ENCODE data around the gene AAK1. TPM values are rescaled to one million over a fixed set of nuclear protein-coding genes. Genes with fewer than 3 reads are reported as not detected.

Gene AAK1
- total RNA-seq, 1 experiment from 2014 or later, result 30.6 TPM

DNA sequence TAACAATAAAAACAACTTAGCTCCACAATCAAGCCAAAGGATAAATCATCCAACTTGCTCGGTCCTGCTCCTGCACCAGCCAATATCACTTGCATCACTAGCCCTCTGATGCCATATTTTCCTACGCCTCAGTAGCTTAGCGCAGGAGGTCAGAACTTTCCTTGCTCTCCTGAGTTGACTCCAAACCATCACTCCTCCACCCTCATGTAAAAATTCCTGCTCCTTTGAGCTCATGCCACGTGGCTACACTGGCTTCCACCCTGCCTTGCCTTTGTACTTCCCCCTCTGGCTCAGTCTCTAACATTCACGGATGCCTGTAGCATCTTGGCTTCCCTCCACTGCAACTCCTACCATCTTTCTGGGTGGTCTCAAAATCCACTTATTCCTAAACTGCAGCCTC is 25.2 kb downstream of the AAK1 start:
- Histone ChIP-seq H2BK12ac (ENCODE audit: insufficient read length, low read depth, low read length) (no peak overlapping the region), H4K20me1 (ENCODE audit: control insufficient read depth, insufficient read depth, insufficient read length) (no peaks in the 10 kb centered on the region), H4K5ac (ENCODE audit: insufficient read length, low read depth, low read length) (no peak overlapping the region), H3K23me2 (ENCODE audit: insufficient read length, low read depth, low read length, poor library complexity, severe bottlenecking) (no peaks in the 10 kb centered on the region), H2BK120ac (ENCODE audit: low read depth, low read length, poor library complexity, severe bottlenecking) (no peak overlapping the region), H2BK20ac (ENCODE audit: low read depth, low read length, poor library complexity, severe bottlenecking) (no peak overlapping the region), H2BK5ac (ENCODE audit: insufficient read length, low read length) (no peak overlapping the region), H3K14ac (ENCODE audit: insufficient read depth, low read length) (no peak overlapping the region), H3K4me2 (ENCODE audit: insufficient read depth, insufficient read length, low read length) (no peak overlapping the region), H3K23ac (ENCODE audit: insufficient read length, low read depth, low read length) (no peak overlapping the region), H3K9me3 (ENCODE audit: control insufficient read depth, low read depth, low read length) (no peaks in the 10 kb centered on the region), H4K8ac (replicated peaks; ENCODE audit: insufficient read length, low read depth, low read length) (no peak overlapping the region), H3K27ac (ENCODE audit: insufficient read length, low read depth, low read length) (no peak overlapping the region), H3K9ac (ENCODE audit: extremely low read depth, insufficient read length, low read length) (no peak overlapping the region), H3T11ph (ENCODE audit: low read length) (no peak overlapping the region), H2BK15ac (ENCODE audit: low read depth, low read length) (no peak overlapping the region), H3K4ac (ENCODE audit: low read depth, low read length) (no peak overlapping the region), H3K79me1 (ENCODE audit: insufficient read depth, low read depth, low read length, poor library complexity, severe bottlenecking) (no peaks in the 10 kb centered on the region), H3K79me2 (ENCODE audit: insufficient read depth, low read length) (no peaks in the 10 kb centered on the region; the same call in 1 of the 2 replicates), H4K91ac (ENCODE audit: insufficient read length, low read depth, low read length) (no peak overlapping the region), H3K4me1 (ENCODE audit: insufficient read depth, low read length) (no peaks in the 10 kb centered on the region; the same call in 1 of the 2 replicates), H2AK5ac (ENCODE audit: insufficient read length, low read length) (no peak overlapping the region), H3K18ac (ENCODE audit: insufficient read length, low read depth, low read length) (no peak overlapping the region), H3K27me3 (ENCODE audit: insufficient read depth, low read length) (no peaks in the 10 kb centered on the region), H3K56ac (ENCODE audit: insufficient read length, low read depth, low read length) (no peak overlapping the region), H2AFZ (ENCODE audit: low read length) (no peak overlapping the region)
- H3K36me3 Mint-ChIP-seq (ENCODE audit: insufficient read depth in 1 of 3, low read depth in 3 of 3), result peaks cover 4 to 7% (median 5%) of the 10 kb centered on the region in 3 experiments; a peak in 6 of 7 replicates
- H3K4me1 Mint-ChIP-seq, result peaks cover 0 to under 1% of the 10 kb centered on the region in 2 experiments; a peak in 2 of 4 replicates
- H3K27me3 Mint-ChIP-seq (ENCODE audit: low read depth), result no peaks in the 10 kb centered on the region
- H3K9me3 Mint-ChIP-seq, result peaks cover 0 to 2% of the 10 kb centered on the region in 2 experiments; a peak in 1 of 5 replicates
- DNase-seq, result no peak
- H3K27ac Mint-ChIP-seq, result no peak overlapping the region
- H3K4me3 Mint-ChIP-seq, result no peak overlapping the region
- no CpG with 5 or more reads among the region's 5 CpGs for WGBS (ENCODE audit: extremely low coverage, insufficient read length, low lambda C conversion rate)
- TF ChIP-seq, protein P1, sequence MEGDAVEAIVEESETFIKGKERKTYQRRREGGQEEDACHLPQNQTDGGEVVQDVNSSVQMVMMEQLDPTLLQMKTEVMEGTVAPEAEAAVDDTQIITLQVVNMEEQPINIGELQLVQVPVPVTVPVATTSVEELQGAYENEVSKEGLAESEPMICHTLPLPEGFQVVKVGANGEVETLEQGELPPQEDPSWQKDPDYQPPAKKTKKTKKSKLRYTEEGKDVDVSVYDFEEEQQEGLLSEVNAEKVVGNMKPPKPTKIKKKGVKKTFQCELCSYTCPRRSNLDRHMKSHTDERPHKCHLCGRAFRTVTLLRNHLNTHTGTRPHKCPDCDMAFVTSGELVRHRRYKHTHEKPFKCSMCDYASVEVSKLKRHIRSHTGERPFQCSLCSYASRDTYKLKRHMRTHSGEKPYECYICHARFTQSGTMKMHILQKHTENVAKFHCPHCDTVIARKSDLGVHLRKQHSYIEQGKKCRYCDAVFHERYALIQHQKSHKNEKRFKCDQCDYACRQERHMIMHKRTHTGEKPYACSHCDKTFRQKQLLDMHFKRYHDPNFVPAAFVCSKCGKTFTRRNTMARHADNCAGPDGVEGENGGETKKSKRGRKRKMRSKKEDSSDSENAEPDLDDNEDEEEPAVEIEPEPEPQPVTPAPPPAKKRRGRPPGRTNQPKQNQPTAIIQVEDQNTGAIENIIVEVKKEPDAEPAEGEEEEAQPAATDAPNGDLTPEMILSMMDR (conservative IDR thresholded peaks at IDR 0.05), result no peak
